ENCODE data around the gene GAS7. TPM values are rescaled to one million over a fixed set of nuclear protein-coding genes. Genes with fewer than 3 reads are reported as not detected.

Gene GAS7
- total RNA-seq, 1 donor from 2014 or later: 0.16 TPM

DNA sequence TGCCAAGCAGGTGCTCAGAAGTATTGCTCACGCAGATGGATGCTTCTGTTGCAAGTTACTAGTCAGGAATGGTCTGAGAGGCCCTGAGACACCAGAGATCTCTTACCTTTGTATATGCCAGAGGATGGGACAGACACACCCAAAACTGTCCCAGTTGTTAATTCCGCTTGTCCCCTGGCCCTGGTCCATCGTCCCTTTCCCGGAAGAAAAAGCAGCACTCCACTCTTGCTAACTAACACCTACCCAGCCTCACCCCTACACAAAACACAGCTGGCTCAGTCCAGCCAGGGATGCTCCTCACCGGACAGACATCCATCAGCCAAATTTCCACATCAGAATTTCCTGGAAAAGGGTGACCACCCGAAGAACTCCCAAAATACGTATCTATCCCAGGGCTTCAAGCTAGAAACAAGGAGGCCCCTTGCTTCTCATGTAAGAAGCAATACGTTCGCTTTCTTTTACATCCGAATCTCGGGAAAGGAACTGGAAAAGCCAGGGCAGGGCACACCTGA is 2.0 kb downstream of the GAS7 start:
- intact Hi-C loops (cut with micrococcal nuclease): loop anchor here (10.0 kb wide), 1 partner anchor 82 kb away; no protein-coding TSS in a partner anchor
- Mint-ChIP-seq H3K36me3 (ENCODE audit: low read depth) (no peaks in the 10 kb centered on the region), H3K9me3 (peaks cover 26% of the 10 kb centered on the region), H3K4me3 (no peak overlapping the region), H3K27ac (no peak overlapping the region), H3K27me3 (ENCODE audit: insufficient read depth) (peaks cover 15% of the 10 kb centered on the region), H3K4me1 (ENCODE audit: low read depth) (no peaks in the 10 kb centered on the region)
- no peak for DNase-seq (ENCODE audit: low spot score)

DNA sequence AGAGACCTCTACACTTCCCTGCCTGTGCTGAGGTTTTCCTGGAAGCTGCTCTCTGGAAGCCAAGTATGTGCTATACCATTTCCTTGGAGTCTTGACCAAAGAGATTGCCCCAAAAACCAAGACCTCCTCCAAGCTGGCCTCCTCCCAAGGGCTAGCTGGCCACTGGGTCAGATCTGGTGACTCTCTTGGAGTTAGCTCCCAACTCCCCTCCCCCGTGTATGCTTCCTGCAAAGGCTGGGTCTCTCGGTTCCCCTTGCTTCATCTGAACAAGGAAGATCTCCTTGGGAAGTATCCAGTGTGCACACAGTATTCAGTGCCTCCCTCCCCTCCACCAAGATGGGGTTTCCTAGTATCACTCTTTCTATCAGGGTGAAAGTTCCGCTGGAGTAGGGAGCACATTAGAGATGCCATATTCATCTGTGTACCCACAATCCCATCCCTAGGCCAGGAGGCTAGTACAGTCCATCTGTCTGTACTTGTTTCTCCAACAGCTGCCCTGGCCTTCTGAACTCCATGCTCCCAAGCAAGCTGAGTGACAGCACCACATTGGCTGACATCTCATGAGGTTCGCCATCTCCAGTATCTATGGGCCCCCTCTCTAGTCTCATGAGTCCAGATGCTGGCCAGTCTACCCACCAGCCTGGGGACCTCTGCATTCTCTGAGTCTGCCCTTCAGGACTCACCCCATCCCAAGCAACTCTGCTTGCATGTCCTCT is 3.2 kb downstream of the GAS7 start:
- H3K36me3 Mint-ChIP-seq (ENCODE audit: low read depth): no peaks in the 10 kb centered on the region
- H3K27me3 Mint-ChIP-seq (ENCODE audit: insufficient read depth): peaks cover 15% of the 10 kb centered on the region
- peaks cover 26% of the 10 kb centered on the region for H3K9me3 Mint-ChIP-seq
- no peak for DNase-seq (ENCODE audit: low spot score)
- intact Hi-C loops (cut with micrococcal nuclease): loop anchor here (10.0 kb wide), 1 partner anchor 80 kb away; no protein-coding TSS in a partner anchor
- H3K27ac Mint-ChIP-seq: no peak overlapping the region
- H3K4me3 Mint-ChIP-seq: no peak overlapping the region
- no peaks in the 10 kb centered on the region for H3K4me1 Mint-ChIP-seq (ENCODE audit: low read depth)

DNA sequence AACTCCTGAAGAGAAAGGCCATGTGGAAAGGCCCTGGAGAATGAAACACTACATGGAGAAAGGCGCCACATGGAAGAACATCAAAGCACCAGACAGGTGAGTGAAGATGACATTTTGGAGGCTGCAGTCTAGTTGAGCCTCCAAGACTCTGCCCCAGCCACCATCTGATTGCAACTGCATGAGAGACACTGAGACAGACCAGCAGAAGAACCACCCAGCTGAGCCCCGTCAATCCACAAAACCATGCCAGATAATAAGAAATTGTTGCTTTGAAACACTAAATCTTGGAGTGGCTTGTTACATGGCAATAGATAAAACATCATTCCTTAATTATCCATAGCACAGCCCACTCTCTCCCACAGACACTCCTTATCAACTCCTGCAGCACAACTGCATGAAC is 4.8 kb downstream of the GAS7 start:
- Mint-ChIP-seq H3K9me3 (peaks cover 26% of the 10 kb centered on the region), H3K36me3 (ENCODE audit: low read depth) (no peaks in the 10 kb centered on the region), H3K4me1 (ENCODE audit: low read depth) (no peaks in the 10 kb centered on the region), H3K27me3 (ENCODE audit: insufficient read depth) (peaks cover 5% of the 10 kb centered on the region), H3K27ac (no peak overlapping the region), H3K4me3 (no peak overlapping the region)
- intact Hi-C loops (cut with micrococcal nuclease): loop anchor here (10.0 kb wide), 1 partner anchor 79 kb away; no protein-coding TSS in a partner anchor
- no peak for DNase-seq (ENCODE audit: low spot score)

DNA sequence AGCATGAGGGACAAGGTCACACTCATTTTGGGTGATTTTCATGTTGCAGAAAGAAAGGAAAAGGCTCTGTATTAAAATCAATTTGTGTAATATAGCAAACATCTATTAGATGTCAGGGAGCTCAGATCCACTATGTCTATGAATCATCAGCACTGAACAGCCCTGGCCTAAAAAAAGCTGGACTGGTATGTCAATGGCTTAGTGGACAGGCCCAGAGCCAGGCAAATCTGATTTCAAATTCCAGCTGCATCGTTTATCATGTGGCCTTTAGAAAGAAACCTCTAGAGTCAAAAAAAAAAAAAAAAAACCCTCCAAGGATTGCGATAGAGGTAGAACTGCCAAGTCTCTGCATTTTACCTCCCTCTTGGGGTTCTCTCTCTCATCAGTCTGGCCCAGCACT is 5.4 kb downstream of the GAS7 start:
- intact Hi-C loops (cut with micrococcal nuclease): loop anchor here (10.0 kb wide), 1 partner anchor 78 kb away; no protein-coding TSS in a partner anchor
- H3K4me1 Mint-ChIP-seq (ENCODE audit: low read depth): no peaks in the 10 kb centered on the region
- no peaks in the 10 kb centered on the region for H3K36me3 Mint-ChIP-seq (ENCODE audit: low read depth)
- H3K27me3 Mint-ChIP-seq (ENCODE audit: insufficient read depth): peaks cover 5% of the 10 kb centered on the region
- H3K9me3 Mint-ChIP-seq: peaks cover 26% of the 10 kb centered on the region
- no peak overlapping the region for H3K4me3 Mint-ChIP-seq
- no peak for DNase-seq (ENCODE audit: low spot score)
- H3K27ac Mint-ChIP-seq: no peak overlapping the region

DNA sequence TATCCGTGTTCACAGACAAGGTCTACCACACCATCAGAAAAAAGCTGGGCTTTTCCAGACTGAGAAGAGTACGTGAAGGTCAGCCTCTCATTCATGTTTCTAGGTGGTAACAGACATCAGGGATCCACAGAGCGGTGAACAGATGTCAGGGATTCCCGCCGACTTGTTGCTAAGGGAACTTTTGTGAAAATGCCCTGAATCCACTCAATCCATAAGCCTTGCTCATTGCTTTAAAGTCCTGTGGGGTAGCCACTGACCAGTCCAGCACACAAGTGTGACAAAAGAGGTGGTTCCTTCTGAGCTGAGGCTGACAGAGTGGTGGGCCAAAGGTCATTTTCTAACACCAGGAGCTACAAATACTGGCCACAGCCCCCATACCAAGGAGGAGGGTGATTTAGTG is 5.9 kb downstream of the GAS7 start:
- Mint-ChIP-seq H3K4me1 (ENCODE audit: low read depth) (no peaks in the 10 kb centered on the region), H3K36me3 (ENCODE audit: low read depth) (no peaks in the 10 kb centered on the region), H3K9me3 (peaks cover 26% of the 10 kb centered on the region), H3K4me3 (no peak overlapping the region), H3K27me3 (ENCODE audit: insufficient read depth) (peaks cover 5% of the 10 kb centered on the region), H3K27ac (no peak overlapping the region)
- intact Hi-C loops (cut with micrococcal nuclease): loop anchor here (10.0 kb wide), 1 partner anchor 78 kb away; no protein-coding TSS in a partner anchor
- no peak for DNase-seq (ENCODE audit: low spot score)

DNA sequence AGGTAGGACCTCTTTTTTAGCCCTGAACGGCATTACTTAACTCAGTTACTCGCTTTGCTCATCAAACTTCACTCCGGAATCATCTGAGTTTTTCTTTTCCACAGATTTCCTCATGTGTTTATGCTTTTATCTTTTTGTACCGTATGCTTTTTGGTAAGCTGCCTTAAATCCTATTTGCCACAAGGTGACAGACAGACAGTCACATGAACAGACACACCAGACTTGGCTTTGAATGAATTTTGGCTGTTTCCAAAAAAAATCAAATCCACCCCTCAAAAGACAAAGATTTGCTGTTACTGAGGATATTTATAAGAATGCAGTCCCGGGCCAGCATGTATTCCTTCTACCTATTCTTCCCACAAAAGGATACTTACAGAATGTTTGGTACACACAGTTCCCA is 10.9 kb downstream of the GAS7 start:
- no peaks in the 10 kb centered on the region for H3K4me1 Mint-ChIP-seq (ENCODE audit: low read depth)
- peaks cover 6% of the 10 kb centered on the region for H3K9me3 Mint-ChIP-seq
- intact Hi-C loops (cut with micrococcal nuclease): no loop called here
- no peak overlapping the region for H3K4me3 Mint-ChIP-seq
- no peak for DNase-seq (ENCODE audit: low spot score)
- peaks cover 2% of the 10 kb centered on the region for H3K27me3 Mint-ChIP-seq (ENCODE audit: insufficient read depth)
- H3K36me3 Mint-ChIP-seq (ENCODE audit: low read depth): no peaks in the 10 kb centered on the region
- H3K27ac Mint-ChIP-seq: no peak overlapping the region

DNA sequence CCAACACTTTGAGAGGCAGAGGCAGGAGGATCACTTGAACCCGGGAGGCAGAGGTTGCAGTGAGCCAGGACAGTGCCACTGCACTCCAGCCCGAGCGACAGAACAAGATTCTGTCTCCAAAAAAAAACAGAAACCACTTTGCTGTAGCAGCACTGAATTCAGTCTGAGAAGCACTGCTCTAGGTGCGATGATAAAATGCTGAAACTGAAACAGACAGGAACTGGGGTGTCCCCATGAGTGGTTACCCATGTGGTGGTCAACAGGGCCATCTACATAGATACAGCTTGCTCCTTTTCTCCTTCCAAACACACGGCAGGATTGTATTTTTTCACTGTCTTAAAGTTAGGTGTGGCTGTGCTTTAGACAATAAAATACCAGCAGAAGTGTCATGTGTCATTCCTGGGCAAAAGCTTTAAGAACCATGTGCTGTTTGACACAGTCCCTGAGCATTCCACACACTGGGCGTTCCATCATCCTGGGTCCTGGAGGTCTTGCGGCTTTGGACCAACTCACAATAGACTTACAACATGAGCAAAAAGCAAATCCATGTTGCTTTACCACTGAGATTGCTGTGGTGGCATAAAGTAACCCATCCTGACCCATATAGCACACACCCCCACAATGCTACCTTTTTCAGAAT is 11.5 kb downstream of the GAS7 start:
- H3K27me3 Mint-ChIP-seq (ENCODE audit: insufficient read depth): peaks cover 2% of the 10 kb centered on the region
- H3K9me3 Mint-ChIP-seq: peaks cover 1% of the 10 kb centered on the region
- no peaks in the 10 kb centered on the region for H3K4me1 Mint-ChIP-seq (ENCODE audit: low read depth)
- no peak overlapping the region for H3K4me3 Mint-ChIP-seq
- intact Hi-C loops (cut with micrococcal nuclease): no loop called here
- no peak overlapping the region for H3K27ac Mint-ChIP-seq
- DNase-seq (ENCODE audit: low spot score): no peak
- no peaks in the 10 kb centered on the region for H3K36me3 Mint-ChIP-seq (ENCODE audit: low read depth)

DNA sequence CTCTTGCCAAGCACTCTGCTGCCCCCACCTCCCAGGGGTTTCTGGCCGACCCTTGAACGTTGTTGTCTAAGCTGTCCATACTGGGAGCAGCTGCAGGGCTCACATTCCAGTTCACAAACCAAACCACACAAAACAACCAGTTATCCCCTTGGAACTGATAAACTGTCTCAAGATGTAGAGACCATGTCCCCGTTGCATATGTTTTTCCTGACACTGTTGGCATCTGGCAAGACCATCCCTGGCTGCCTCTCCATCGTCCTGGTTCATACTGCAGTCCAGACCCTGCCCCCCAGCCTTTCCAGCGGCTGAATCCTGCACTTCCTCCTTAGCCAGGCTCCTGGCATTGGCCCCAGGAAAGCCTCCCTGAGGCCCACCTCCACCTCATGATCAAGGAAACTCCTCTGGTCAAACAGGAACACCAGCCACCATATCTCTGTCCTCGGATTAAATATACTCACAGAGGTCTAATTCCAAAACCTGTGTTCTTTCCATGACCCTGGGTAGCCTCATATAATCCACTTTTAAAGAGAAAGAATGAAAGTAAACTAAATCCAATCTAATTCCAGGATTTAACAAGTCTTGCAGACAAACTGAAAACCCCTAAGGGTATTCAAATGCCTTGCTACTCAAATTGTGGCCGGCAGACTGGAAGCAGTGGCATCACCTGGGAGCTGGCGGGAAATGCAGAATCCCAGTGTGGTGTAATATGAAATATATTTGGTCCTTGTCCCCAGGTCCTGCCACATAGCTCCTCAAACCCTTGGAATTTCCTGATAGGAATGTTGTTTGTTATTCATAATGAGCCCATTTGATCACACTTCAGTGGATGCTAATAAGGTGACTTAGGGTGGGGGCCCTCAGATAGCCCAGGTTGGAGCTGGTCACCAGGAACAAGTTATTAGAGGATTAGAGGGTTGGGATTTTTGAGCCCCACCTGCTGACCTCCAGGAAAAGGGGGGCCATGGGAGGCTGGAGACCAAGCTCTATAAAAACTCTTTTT is 14.2 kb downstream of the GAS7 start:
- DNase-seq (ENCODE audit: low spot score): no peak
- Mint-ChIP-seq H3K4me3 (no peak overlapping the region), H3K27me3 (ENCODE audit: insufficient read depth) (peaks cover 2% of the 10 kb centered on the region), H3K27ac (no peak overlapping the region), H3K36me3 (ENCODE audit: low read depth) (no peaks in the 10 kb centered on the region), H3K4me1 (ENCODE audit: low read depth) (no peaks in the 10 kb centered on the region), H3K9me3 (no peaks in the 10 kb centered on the region)
- intact Hi-C loops (cut with micrococcal nuclease): no loop called here

DNA sequence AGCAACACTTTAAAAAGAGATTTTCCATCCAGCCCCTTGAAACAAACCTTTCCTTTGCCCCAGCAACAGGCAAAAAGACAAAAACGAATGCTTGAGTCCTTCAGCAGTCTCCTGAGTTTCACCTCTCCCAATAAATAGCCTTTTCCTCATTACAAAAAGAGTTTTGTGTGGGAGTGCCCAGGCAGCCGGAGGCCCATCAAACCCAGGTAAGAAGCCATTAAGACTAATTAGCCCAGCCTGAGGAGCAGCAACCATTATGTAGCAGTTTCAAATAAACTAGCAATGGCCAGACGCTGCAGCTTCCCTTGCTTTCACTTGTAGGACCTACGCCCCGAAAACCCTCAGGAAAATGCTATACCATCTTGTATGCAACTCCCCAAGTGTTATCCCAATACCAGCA is 15.6 kb downstream of the GAS7 start:
- peaks cover 2% of the 10 kb centered on the region for H3K27me3 Mint-ChIP-seq (ENCODE audit: insufficient read depth)
- H3K4me3 Mint-ChIP-seq: no peak overlapping the region
- H3K4me1 Mint-ChIP-seq (ENCODE audit: low read depth): no peaks in the 10 kb centered on the region
- no peaks in the 10 kb centered on the region for H3K36me3 Mint-ChIP-seq (ENCODE audit: low read depth)
- no peak for DNase-seq (ENCODE audit: low spot score)
- no peak overlapping the region for H3K27ac Mint-ChIP-seq
- intact Hi-C loops (cut with micrococcal nuclease): no loop called here
- no peaks in the 10 kb centered on the region for H3K9me3 Mint-ChIP-seq

DNA sequence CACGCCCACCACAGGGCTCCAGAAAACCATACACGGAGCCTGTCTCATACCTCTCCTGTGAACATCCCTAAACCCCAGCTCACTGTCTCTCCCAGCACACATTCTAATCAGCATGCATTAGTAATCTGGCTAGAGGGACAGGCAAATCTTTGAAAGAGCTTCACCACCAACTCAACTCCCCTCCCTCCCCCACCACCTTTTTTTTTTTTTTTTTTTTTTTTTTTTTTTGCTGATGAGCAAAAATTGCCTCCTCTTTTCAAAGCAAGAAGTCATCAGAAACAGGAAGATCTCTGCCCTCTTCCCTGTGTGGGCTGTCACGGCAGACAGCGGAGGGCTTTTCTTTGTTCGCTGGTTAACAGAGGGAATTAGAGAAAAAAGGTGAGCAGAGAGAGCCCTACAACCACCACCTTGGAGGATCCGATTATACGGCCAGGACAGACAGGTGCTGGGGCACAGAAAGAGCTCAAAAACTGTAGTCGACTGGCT is 19.9 kb downstream of the GAS7 start:
- no peak for DNase-seq (ENCODE audit: low spot score)
- intact Hi-C loops (cut with micrococcal nuclease): no loop called here
- no peaks in the 10 kb centered on the region for H3K36me3 Mint-ChIP-seq (ENCODE audit: low read depth)
- no peaks in the 10 kb centered on the region for H3K4me1 Mint-ChIP-seq (ENCODE audit: low read depth)
- no peak overlapping the region for H3K27ac Mint-ChIP-seq
- no peaks in the 10 kb centered on the region for H3K9me3 Mint-ChIP-seq
- no peaks in the 10 kb centered on the region for H3K27me3 Mint-ChIP-seq (ENCODE audit: insufficient read depth)
- H3K4me3 Mint-ChIP-seq: no peak overlapping the region

DNA sequence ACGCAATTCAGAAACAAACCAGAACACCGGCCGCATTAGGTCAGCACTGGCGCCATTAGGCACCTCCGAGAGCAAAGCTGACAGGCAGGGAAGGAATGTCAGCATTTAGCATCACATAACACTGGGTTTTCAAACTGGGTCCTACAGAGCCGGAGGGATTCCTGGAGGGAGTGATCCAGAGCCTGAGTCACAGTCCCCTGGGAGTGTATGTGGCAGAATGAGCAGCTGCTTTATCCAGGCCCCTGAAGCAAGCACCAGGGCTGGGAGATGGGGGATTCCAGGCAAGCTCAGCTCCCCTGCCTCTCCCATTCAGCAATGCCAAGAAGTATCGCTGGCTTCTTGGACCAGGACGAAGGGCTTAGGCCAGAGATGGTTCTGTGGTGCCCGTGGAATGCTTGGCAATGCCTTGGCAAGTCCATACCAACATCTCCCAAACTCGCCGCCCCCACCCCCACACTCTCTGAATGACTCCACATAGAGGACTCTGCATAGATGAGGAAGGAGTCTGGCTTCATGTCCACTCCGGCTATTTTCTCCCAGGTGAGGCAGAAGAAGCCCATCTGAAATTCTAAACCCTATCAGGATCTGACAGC is 20.4 kb downstream of the GAS7 start:
- intact Hi-C loops (cut with micrococcal nuclease): no loop called here
- Mint-ChIP-seq H3K9me3 (no peaks in the 10 kb centered on the region), H3K27me3 (ENCODE audit: insufficient read depth) (no peaks in the 10 kb centered on the region), H3K4me3 (no peak overlapping the region), H3K27ac (no peak overlapping the region), H3K36me3 (ENCODE audit: low read depth) (no peaks in the 10 kb centered on the region), H3K4me1 (ENCODE audit: low read depth) (no peaks in the 10 kb centered on the region)
- no peak for DNase-seq (ENCODE audit: low spot score)
